GM18873 (cell line): Measurements from ENCODE around the gene NCBP3.

Experiments
- ATAC-seq: cut with Tn5 transposase; IDR thresholded peaks from one replicate; pipeline ENCODE4 v1.9.1; 2021; ENCODE audit warnings: mild to moderate bottlenecking, moderate library complexity, moderate number of reproducible peaks; ENCODE audit not compliant: unreplicated experiment, low FRiP score

Gene NCBP3

DNA sequence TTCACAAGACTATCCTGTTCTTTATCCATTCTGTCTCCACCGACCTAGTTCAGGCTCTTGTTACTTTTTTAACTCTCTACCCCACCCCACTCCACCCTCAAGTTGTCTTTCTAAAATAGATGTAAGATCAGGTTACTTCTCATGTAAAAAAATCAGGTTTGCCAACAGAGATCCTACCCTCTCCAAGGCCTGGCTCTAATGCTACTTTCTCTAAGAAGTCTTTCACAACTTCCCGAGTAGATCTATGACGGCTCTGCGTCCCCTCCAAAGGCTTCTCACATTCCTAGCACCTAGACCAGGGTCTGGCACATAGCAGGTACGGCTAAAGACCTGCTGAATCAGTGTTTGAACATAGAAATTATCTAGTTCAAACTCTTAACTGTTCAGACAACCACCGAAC is 30.9 kb downstream of the NCBP3 start:
- no peak for ATAC-seq

DNA sequence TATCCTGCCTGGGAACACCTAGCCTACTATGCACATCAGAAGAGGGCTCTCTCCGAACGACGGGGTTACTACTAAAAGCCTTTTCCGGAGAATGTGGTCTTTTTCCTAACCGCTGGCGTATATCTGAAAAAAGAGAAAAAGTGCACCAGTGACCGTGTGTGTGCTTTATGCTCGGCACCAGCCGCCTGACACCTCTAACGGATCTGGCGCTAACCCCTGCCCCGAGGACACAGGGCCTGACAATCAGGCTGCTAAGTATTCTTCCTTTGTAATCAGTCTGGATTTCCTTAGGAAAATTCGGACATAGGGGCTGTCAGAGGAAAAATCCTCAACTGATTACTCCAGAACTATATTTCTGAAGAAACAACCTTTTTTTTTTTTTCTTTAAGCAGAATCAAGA is 31.7 kb downstream of the NCBP3 start:
- ATAC-seq: no peak

DNA sequence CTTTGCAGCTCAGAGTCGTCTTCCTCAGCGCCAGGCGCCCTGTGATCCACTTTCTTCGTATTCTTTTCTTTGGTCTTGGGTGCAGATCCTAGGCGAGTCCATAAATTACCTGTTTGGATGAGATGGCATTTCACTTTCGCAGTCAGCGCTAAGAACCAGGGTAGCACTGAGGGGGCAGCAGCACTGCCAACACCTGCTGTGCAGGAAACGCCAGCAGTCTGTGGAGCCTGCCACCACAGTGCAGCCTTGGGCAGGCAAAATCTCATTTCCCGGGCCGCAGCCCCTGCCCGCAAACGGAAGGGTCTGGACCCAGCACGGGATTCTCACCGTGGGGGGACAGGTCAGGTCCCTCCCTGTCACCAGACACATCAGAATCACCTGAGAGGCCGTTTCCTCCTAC is 32.9 kb downstream of the NCBP3 start:
- no peak for ATAC-seq

DNA sequence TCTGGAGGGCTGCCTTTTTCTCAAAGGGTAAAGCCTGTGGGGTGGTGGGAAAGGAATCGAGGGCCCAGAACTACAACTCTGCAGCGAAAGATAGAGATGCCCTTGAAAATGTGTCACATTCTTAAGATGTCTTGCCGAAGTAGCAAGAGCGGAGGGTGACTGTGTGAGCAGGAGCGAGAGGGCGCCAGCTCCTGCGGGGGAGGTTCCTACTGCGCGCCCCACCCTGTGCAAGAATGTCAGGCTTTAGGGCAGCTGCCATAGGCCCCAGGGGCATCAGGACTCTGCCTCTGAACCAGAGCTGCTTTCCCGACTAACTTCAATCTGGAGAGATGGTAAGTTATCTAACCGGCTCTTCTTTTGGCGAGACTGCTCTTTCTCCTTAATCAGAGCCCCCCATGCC is 33.3 kb downstream of the NCBP3 start:
- ATAC-seq: no peak

DNA sequence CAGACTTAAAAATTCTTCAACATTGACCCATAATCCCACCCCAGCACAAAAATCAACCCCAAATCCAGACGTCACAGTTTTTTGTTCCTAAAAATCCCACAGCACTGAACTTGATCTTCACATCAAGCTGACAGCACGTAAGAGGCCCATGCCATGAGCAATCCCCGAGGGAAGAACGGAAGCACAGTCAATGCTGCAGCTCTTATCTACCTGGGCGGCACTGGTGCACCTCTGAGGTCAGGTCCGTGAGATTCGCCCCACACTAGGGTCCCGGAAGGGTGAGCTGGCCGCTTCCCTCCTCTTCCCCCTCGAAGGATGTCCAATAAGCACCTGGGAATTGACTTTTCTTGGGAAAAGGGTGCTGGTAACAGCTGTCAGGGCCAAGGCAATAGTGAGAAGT is 33.8 kb downstream of the NCBP3 start:
- ATAC-seq: no peak

DNA sequence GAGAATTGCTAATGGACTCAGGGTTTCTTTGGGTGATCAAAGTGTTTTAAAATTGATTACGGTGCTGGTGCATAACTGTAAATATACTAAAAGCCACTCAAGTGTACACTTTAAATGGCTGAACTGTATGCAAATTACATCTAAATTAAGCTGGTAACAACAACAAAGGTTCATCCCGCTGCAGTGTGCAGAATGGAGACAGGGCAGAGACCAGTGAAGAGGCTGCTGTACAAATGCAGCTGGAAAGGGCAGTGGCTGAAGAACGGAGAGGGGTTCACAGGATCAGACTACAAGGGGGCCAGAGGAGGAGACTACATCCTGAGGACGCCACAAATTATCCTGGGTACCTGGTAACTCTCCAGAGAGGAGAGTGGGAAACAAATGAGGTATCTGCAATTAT is 36.0 kb downstream of the NCBP3 start:
- ATAC-seq: no peak

DNA sequence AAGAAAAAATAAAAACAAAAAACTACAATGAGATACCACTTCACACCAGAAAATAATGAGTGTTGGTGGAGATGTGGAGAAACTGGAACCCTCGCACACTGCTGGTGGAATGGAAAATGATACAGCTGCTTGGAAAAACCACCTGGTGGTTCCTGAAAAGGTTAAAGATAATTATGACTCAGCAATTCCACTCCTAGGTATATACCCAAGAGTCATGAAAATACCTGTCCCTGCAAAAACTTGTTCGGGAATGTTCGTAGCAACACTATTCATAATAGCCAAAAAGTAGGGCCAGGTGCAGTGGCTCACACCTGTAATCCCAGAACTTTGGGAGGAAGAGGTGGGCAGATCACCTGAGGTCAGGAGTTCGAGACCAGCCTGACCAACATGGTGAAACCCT is 36.9 kb downstream of the NCBP3 start:
- no peak for ATAC-seq

DNA sequence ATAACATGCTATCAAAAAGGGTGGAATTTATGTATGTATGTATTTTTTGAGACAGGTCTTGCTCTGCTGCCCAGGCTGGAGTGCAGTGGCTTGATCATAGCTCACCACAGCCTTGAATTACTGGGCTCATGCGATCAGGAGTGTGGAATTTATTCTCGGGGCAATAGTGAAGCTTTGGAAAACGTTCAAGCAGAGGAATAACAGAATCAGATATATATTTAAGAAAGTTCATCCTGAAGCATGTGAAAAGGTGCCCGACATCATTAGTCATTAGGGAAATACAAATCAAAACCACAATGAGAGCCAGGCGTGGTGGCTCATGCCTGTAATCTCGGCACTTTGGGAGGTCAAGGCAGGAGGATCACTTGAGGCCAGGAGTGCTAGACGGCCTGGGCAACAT is 37.3 kb downstream of the NCBP3 start:
- no peak for ATAC-seq

DNA sequence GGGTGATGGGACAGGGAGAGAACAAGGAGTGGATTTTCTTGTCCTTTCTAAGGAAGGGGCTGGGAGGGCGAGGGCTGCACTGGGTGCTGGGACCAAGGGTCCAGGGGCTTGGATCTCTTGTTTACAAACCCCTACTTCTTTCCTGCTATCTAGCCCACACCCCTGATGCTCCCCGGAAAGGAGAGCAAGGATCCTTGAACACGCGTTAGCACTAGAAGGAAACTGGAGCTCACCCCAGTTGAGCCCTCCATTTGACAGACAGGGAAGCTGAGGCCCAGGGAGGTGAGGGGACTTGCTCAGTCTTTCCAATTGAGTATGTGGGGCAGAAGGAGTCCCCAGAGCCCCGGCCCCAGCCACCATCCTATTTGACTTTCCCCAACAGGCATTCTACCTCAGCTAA is 40.5 kb downstream of the NCBP3 start:
- ATAC-seq: no peak

DNA sequence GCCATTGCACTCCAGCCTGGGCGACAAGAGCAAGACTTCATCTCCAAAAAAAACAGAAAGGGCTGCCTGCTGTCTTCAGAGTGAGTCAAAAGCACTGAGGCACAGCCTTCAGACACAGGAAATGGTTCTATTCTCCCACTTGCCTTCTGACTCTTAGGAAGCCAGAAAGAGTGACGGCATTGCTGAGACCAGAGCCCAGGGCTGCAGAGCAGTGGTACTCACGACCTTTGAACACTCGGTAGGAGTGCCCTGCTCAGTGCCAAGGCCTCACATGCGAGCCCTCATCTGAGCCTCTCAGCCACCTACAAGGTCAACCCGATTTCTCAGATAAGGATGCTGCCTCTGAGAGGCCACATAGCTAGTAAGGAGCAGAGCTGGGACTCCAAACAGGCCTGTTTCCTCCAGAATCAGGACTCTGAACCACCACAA is 41.5 kb downstream of the NCBP3 start:
- no peak for ATAC-seq

DNA sequence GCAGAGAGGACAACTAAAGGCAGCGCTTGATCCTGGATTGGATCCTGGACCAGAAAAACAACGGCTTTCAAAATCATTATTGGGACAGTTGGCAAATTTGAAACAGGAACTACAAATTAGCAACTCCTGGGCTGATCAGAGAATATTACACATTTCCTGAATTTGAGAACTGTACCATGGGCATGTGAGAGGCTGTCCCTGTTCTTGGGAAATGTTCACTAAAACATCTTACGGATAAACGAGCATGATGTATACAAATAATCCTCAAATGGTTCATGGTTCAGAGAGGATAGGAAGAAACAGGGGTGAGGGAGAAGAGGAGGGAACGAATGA is 42.8 kb downstream of the NCBP3 start:
- ATAC-seq: no peak

DNA sequence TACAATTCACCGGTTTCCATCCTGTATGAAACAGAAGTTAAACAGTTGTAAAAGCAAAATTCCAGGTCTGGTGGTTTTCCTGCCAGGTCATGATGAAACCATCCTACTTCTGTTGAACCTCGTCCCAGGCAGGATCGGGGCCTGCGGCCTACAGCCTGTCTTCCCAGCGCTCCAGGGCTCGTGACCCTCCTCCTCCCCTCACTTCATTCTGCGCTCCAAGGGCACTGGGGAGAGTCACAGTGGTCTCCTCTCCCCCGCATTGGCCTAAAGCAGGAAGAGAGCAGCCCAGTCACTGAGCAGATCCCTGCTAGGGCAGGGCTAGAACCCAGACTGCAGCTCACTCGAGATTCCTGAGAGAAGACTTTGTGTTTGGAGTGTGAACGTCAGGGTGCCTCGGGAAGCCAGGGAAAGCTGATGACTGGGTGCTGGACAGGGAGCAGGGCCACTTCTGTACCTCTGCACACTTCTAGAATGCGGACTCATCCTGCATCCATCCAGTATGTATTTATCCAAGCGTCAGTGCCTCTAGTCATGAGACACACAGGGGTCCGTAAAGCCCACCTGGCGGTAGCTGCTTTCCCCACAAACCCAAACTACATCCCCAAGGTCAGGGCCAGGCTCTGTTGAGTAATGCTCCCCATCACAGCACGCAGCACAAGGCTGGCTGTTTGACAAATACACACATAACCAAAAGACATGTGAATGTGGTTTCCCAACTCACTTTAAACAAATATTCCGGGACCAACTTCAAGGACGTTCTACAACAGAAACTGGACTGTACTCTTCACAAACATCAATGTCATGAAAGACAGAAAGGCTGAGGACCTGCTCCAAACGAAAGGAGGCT is 43.4 kb downstream of the NCBP3 start:
- no peak for ATAC-seq

DNA sequence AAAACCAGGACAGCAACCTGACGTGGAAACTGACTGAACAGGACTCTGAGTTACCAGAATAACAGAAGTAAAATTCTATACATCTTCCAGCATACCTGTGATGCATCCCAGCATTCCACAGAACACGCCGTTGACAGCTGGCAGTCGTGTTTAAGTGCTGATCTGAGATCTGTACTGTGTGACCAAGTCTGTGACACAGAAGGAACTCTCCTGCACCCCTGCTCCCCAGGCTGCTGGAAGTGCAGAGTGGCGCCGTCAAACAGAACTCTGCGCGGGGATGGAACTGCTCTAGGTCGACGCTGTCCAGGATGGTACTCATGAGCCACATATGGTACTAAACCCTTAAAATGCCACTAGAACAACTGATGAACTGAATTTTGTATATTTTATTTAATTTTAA is 44.3 kb downstream of the NCBP3 start:
- ATAC-seq: no peak

DNA sequence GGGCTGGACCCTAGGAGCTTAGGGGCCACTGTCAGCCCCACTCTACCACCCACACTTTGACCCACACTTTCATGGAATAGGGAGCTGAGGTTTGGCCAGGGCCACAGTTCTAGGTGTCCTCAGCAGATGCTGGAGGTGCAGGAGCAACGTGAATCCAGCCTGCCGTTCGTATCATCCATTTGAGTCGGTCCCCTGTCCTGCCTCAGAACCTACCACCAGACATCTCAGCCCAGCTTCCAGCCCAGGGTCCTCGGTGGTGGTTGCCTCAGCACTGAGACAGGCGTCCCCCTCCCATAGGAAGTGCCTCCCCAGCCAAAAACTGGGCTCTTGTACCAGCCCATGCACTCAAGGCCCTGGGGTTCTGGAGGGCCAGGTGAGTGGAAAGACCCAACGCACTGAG is 44.7 kb downstream of the NCBP3 start:
- no peak for ATAC-seq

DNA sequence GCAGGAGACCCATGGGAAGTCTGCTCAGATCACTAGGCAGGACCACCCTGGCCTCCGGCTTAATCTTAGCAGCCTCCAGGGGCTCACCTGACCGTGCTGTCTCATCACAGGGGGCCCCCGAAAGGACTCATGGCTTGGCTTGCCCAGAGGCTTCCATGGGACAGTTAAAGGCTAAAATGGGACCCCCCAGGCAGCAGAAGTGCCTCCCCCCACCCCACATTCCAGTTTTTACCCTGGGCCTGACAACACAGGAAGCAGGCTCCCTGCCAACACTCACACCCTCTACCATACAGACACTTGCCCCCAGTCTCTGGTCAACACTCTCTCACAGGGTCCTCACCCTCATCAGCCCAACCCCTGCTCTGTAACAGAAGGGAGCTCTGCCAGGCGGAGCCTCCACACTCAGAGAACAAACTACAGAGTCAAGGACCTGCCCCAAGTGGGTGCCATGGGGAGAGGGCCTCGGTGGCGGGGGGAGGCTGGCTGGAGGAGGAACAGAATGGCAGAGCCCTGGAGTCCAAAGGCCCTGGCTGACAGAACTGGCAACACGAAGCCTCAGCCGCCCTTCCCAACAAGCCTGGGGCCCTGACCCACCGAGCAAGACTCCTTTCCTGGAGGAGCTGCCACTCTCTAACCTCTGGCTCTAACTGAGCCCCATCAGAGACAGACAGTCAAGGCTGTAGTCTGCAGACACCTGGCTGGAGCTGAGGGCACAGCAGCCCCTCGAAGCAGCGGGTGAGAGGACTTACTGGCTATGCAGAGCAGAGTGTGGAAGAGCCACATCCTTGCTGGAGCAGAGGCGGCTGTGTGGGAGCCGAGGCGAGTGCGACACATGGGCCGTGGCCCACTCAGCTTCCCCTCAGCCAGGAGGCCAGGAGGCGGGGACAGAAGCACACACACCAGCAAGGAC is 45.4 kb downstream of the NCBP3 start, which contains the start of gene ITGAE:
Gene ITGAE (minus strand): TSS at position 827 of the 910 bp plus-strand sequence. CDS start 44 bp downstream, at position 783.
- ATAC-seq: no peak

DNA sequence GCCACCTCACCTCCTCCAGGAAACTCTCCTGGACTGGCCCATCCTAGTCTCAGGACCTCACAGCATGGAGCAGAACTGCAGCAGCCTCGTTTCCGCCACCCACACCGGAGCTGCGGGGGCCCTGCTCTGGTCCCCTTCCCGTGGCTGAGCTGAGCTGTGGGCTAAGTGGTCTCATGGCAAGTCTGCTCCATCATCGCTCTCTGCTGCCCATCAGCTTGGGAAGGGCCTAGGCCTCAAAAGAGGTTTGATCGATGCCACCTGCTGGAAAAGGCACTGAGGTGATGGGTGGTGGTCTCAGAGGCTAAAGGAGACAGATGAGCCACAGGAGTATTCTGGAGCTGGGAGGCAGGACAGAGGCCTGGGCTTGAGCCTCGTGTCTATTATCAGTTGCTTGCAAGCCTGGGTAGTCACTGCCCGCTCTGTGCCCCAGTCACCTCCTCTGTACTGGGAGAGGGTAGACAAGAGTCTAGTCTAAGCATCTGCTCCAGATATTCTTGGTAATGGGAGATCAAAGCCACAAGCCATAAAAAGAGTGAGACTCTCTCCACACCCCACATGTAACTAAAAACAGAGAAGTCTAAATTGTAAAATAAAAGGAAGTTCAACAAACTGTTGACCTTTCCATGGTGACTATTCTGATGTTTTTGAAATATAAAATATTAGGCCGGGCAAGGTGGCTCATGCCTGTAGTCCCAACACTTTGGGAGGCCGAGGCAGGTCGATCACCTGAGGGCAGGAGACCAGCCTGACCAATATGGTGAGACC is 46.7 kb downstream of the NCBP3 start:
- ATAC-seq: no peak

DNA sequence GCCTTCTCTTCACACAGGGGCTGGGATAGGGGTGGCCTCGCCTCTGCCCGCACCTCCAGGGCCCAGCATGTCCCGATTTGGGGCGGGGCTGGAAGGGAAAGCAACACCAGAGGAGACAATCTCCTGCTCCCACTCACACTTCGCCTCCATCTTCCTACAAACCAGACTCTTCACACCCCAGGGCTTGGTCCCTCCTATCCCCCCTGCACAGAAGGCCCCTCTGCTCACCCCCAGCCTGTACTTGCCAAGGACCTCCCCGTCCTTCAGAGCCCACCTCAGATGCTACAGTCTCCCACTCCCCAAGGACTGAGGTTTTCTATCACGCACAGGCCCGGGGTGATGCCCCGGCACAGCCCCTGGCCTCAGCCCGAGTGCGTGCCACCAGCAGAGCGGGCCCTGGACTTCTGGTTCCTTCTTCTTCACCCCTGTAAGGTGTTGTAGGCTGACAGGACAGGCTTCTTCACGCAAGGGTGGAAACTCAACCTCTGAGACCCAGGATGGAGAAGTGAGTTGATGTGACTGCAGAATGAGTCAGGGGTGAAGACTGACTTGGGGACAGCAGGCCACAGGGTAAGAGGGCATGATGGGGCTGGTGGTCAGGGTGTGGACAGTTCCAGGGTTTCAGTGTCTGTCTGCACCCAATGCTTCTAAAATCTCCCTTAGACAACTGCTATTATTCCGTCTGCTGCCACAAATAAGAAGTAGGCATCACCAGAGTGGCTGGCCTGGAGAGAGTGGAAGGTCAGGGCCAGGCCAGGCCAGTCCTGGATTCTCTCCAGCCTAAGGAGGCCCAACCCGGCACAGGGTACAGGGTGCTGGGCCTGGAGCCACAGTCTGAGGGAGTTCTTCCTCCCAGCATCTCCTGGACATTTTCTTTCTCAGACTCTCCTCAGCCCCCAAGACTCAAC is 47.5 kb downstream of the NCBP3 start:
- ATAC-seq: no peak

DNA sequence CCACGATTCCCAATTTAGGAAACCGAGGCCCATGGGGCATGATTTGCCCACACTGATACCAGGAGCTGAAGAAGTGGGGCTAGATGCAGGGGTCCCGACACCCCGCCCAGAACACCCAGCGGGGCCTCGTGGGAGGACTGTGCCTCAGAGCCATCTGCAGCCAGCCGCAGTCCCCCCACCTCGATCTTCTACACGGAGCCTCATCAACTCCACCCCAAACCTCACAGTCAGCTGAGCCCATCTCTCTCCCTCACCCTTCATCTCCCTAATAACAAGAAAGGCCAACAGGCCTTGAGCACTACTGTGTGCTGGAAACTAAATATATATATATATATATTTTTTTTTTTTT is 49.2 kb downstream of the NCBP3 start:
- ATAC-seq: peak; percentile 14

DNA sequence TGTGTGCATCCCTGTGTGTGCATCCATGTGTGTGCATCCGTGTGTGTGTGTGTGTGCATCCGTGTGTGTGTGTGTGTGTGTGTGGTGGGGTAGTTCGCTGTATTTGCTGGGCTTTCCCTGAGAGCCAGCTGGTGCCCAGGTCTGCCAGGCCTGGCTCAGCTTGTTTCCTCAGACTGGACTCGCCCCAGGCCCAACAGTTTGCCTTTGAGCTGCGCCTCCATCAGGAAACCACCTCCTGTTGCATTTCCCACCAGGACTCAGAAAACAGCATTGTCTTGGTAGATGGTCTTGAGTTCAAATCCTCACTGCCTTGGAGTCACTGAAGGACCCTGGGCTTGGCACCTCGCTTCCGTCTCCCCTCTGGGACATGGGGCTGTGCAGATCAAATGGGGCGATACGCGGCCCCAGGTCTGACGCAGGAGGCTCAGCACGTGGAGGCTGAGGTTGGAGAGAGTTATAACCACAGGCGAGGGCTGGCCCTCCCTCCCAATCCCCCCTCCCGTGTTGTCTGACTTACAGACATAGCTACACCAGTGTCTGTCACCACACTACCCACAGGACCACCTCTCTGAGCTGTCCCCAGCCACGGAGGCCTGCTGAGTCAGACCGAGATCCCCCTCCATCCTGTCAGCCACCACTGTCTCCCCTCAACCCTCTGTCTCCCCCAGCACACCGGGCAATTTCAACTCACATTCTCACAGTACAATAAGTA is 49.8 kb downstream of the NCBP3 start:
- peak; percentile 59 for ATAC-seq
